IMR-90 (cell line): ENCODE measurements around the gene KLHL2. TPM values are rescaled to one million over a fixed set of nuclear protein-coding genes. Genes with fewer than 3 reads are reported as not detected.

Experiments used
- ATAC-seq: fragments of 200-7000 bp; cut with Tn5 transposase; 2 replicates; pipeline ENCODE4 v1.9.1; 2020; ENCODE audit warnings: low read depth, mild to moderate bottlenecking, moderate library complexity
- BruUV-seq: library from RNA; stranded (reverse); fragments of 400-500 nt; replicated peaks from 2 replicates; lab custom pipeline; 2021; lab: Mats Ljungman, UMichigan
- CTCF ChIA-PET: fragments of 300-600 bp; formaldehyde crosslinking; extraction: SDS; loops from one replicate; lab custom pipeline; 2021; ENCODE audit warnings: antibody characterized with exemption; lab: Yijun Ruan, JAX
- POLR2A ChIA-PET: fragments of 300-600 bp; sonication (Branson Sonifier 250); formaldehyde crosslinking; loops from one replicate; lab custom pipeline; 2022; ENCODE audit warnings: antibody characterized with exemption; ENCODE audit not compliant: unreplicated experiment; lab: Charles Lee
- DNase-seq: peaks from one replicate; pipeline ENCODE4 v3.0.0; 2013
- H2AFZ ChIP-seq: replicated peaks from 2 replicates; pipeline ENCODE3; 2013; ENCODE audit warnings: low read length, mild to moderate bottlenecking; ENCODE audit not compliant: poor library complexity
- H2AK5ac ChIP-seq: 2 replicates; pipeline ENCODE4 v1.6.1; 2013; ENCODE audit warnings: low read depth, low read length, inconsistent platforms
- H2AK9ac ChIP-seq: replicated peaks from 2 replicates; pipeline ENCODE3; 2013; ENCODE audit warnings: mild to moderate bottlenecking, low read depth, low read length, moderate library complexity; ENCODE audit not compliant: poor library complexity
- H2BK120ac ChIP-seq: 2 replicates; pipeline ENCODE4 v1.6.1; 2013; ENCODE audit warnings: low read depth, low read length, inconsistent platforms
- H2BK15ac ChIP-seq: 3 replicates; pipeline ENCODE4 v1.6.1; 2013; ENCODE audit warnings: low read depth, low read length, inconsistent platforms
- H2BK20ac ChIP-seq: 2 replicates; pipeline ENCODE4 v1.6.1; 2013; ENCODE audit warnings: low read depth, mild to moderate bottlenecking, inconsistent platforms, low read length, moderate library complexity
- H2BK5ac ChIP-seq: 2 replicates; pipeline ENCODE4 v1.6.1; 2013; ENCODE audit warnings: mild to moderate bottlenecking, low read depth, low read length, inconsistent platforms; ENCODE audit not compliant: poor library complexity, severe bottlenecking
- H3K14ac ChIP-seq: replicated peaks from 2 replicates; pipeline ENCODE4 v1.6.1; 2013; ENCODE audit warnings: low read depth, low read length, inconsistent platforms
- H3K18ac ChIP-seq: 2 replicates; pipeline ENCODE4 v1.6.1; 2013; ENCODE audit warnings: low read depth, low read length, control low read depth
- H3K23ac ChIP-seq: 2 replicates; pipeline ENCODE4 v1.6.1; 2013; ENCODE audit warnings: low read depth, low read length, inconsistent platforms
- H3K27ac ChIP-seq: 2 replicates; pipeline ENCODE4 v1.5.1; 2013; ENCODE audit warnings: mild to moderate bottlenecking, control low read depth, low read length; ENCODE audit not compliant: insufficient read depth
- H3K27me3 ChIP-seq: 2 replicates; pipeline ENCODE4 v1.6.1; 2013; ENCODE audit warnings: low read length; ENCODE audit not compliant: control insufficient read depth, insufficient read depth
- H3K36me3 ChIP-seq: 2 replicates; pipeline ENCODE4 v1.6.1; 2013; ENCODE audit warnings: low read length, mixed read lengths; ENCODE audit not compliant: control insufficient read depth, insufficient read depth
- H3K4ac ChIP-seq: 2 replicates; pipeline ENCODE4 v1.6.1; 2013; ENCODE audit warnings: low read depth, low read length, inconsistent platforms
- H3K4me1 ChIP-seq: 2 replicates; pipeline ENCODE4 v1.6.1; 2013; ENCODE audit warnings: low read length, mixed read lengths; ENCODE audit not compliant: control insufficient read depth, insufficient read depth
- H3K4me2 ChIP-seq: 2 replicates; pipeline ENCODE4 v1.6.1; 2013; ENCODE audit warnings: low read depth, mild to moderate bottlenecking, control low read depth, low read length, moderate library complexity
- H3K4me3 ChIP-seq: 2 replicates; pipeline ENCODE4 v1.5.1; 2013; ENCODE audit warnings: low read depth, mild to moderate bottlenecking, control low read depth, low read length, moderate library complexity; ENCODE audit not compliant: insufficient read depth
- H3K56ac ChIP-seq: 2 replicates; pipeline ENCODE4 v1.6.1; 2013; ENCODE audit warnings: low read length, inconsistent platforms; ENCODE audit not compliant: insufficient read depth; ENCODE audit errors: extremely low read depth
- H3K79me1 ChIP-seq, 2 experiments: 2 replicates each; pipeline ENCODE4 v1.6.1; 2013; ENCODE audit warnings: low read length in 2 of 2, inconsistent platforms in 1 of 2, low read depth in 1 of 2
- H3K9ac ChIP-seq: 2 replicates; pipeline ENCODE4 v1.6.1; 2013; ENCODE audit warnings: low read depth, low read length, control low read depth
- H3K9me1 ChIP-seq: 2 replicates; pipeline ENCODE4 v1.6.1; 2013; ENCODE audit warnings: low read length, inconsistent platforms; ENCODE audit not compliant: insufficient read depth
- H3K9me3 ChIP-seq: 2 replicates; pipeline ENCODE4 v1.6.1; 2013; ENCODE audit warnings: low read length; ENCODE audit not compliant: control insufficient read depth, insufficient read depth
- H4K20me1 ChIP-seq: 2 replicates; pipeline ENCODE4 v1.6.1; 2013; ENCODE audit warnings: low read length, inconsistent platforms; ENCODE audit not compliant: insufficient read depth
- H4K5ac ChIP-seq: 2 replicates; pipeline ENCODE4 v1.6.1; 2013; ENCODE audit warnings: mild to moderate bottlenecking, low read depth, low read length, control low read depth
- H4K8ac ChIP-seq, 2 experiments: 2 replicates each; pipeline ENCODE4 v1.6.1; 2013; ENCODE audit warnings: low read depth in 2 of 2, low read length in 2 of 2, control low read depth in 1 of 2, inconsistent platforms in 1 of 2
- H4K91ac ChIP-seq: 2 replicates; pipeline ENCODE4 v1.6.1; 2013; ENCODE audit warnings: low read depth, low read length, inconsistent platforms; ENCODE audit not compliant: insufficient read depth
- BHLHE40 ChIP-seq: fragments of 150-350 bp; IDR thresholded peaks from 2 replicates; pipeline ENCODE4 v1.6.1; 2016; ENCODE audit warnings: mild to moderate bottlenecking, low read depth, low read length
- MAZ ChIP-seq: IDR thresholded peaks from 2 replicates; pipeline ENCODE4 v1.6.1; 2012; ENCODE audit warnings: low read depth, mild to moderate bottlenecking, low read length, improper control_type of control experiment, moderate library complexity, borderline replicate concordance
- MXI1 ChIP-seq: IDR thresholded peaks from 2 replicates; pipeline ENCODE4 v1.6.1; 2012; ENCODE audit warnings: low read depth, mild to moderate bottlenecking, low read length, moderate library complexity, borderline replicate concordance
- RAD21 ChIP-seq: IDR thresholded peaks from 2 replicates; pipeline ENCODE4 v1.6.1; 2012; ENCODE audit warnings: low read length, improper control_type of control experiment
- RCOR1 ChIP-seq: IDR thresholded peaks from 2 replicates; pipeline ENCODE4 v1.6.1; 2012; ENCODE audit warnings: mild to moderate bottlenecking, low read length, improper control_type of control experiment; ENCODE audit not compliant: insufficient replicate concordance
- RFX5 ChIP-seq: IDR thresholded peaks from 2 replicates; pipeline ENCODE4 v1.8.0; 2012; ENCODE audit warnings: low read depth, mild to moderate bottlenecking, low read length, moderate library complexity
- USF2 ChIP-seq: fragments of 150-350 bp; IDR thresholded peaks from 2 replicates; pipeline ENCODE4 v1.6.1; 2017; ENCODE audit warnings: mild to moderate bottlenecking, antibody characterized with exemption, low read length, low read depth
- WGBS, 2 experiments: methylation state at CpG; one replicate each; pipeline versions ENCODE4 v1.1.5 to v1.1.7; 2013; ENCODE audit warnings: missing lambda C conversion rate in 2 of 2; ENCODE audit not compliant: insufficient read length in 1 of 2; ENCODE audit errors: extremely low coverage in 2 of 2; 5-methylcytosine and 5-hydroxymethylcytosine counted together
- dilution Hi-C: fragments of 300-500 bp; cut with HindIII; formaldehyde crosslinking; loops from one replicate; pipeline ENCODE4 v1.14.3; 2018; ENCODE audit warnings: low sequenced_read_pairs; ENCODE audit not compliant: unreplicated experiment
- in situ Hi-C: fragments of 300-500 bp; cut with MboI; formaldehyde crosslinking; loops from 3 replicates; pipeline ENCODE4 v1.14.3; 2019; ENCODE audit warnings: low sequenced_read_pairs, inconsistent platforms, mixed read lengths
- intact Hi-C: fragments of 100-400 bp; cut with micrococcal nuclease; formaldehyde crosslinking; loops from 2 replicates; pipeline ENCODE4 v1.10.0; 2022
- polyA plus RNA-seq, 3 experiments: library from polyadenylated mRNA; depleted of rRNA; stranded (reverse); fragments of >200 nt; gene quantifications; 2 replicates each; pipeline ENCODE4 v1.2.3, GENCODE V29; 2012; ENCODE audit warnings: low replicate concordance in 1 of 3
- total RNA-seq: library from RNA; depleted of rRNA; stranded (reverse); fragments of >200 nt; gene quantifications from 2 replicates; pipeline ENCODE4 v1.2.3, GENCODE V29; 2012

The KLHL2 gene
- total and polyA plus RNA-seq, 2 of the 4 experiments (the other 2 are of a cell fraction): 11.0 to 12.4 TPM

- Histone ChIP-seq H3K18ac (no peak overlapping the region), H2AK9ac (no peak overlapping the region), H2BK5ac (no peak overlapping the region), H3K56ac (no peak overlapping the region), H3K36me3 (peaks cover 4% of the 10 kb centered on the region; the same call in 1 of the 2 replicates), H3K14ac (no peak overlapping the region), H4K8ac (no peak overlapping the region), H4K5ac (no peak overlapping the region), H2AFZ (no peak overlapping the region), H2BK120ac (no peak overlapping the region), H3K4me1 (peaks cover 4% of the 10 kb centered on the region), H3K4me2 (no peak overlapping the region), H2AK5ac (no peak overlapping the region), H3K27me3 (no peaks in the 10 kb centered on the region), H4K91ac (no peak overlapping the region), H3K9me3 (no peaks in the 10 kb centered on the region), H3K4me3 (no peak overlapping the region), H3K4ac (no peak overlapping the region), H3K9me1 (peaks cover 2% of the 10 kb centered on the region; the same call in 1 of the 2 replicates), H2BK20ac (no peak overlapping the region), H3K79me1 (peaks cover 4% of the 10 kb centered on the region in 2 experiments; a peak in 2 of 4 replicates), H3K23ac (no peak overlapping the region), H3K9ac (no peak overlapping the region), H3K27ac (no peak overlapping the region), H4K20me1 (no peaks in the 10 kb centered on the region; the same call in 1 of the 2 replicates), H2BK15ac (no peak overlapping the region)
- no peak for ATAC-seq
- intact Hi-C loops: no loop called here
- DNase-seq: no peak
- WGBS, 2 experiments: no CpG with 5 or more reads among the region's 6 CpGs
- BruUV-seq: no TSS peak
- dilution Hi-C loops: no loop called here
- ChIA-PET CTCF (interaction anchor here (0.6 kb wide), 1 partner anchor 1546 kb away, joined by 3 read pairs; no protein-coding TSS in a partner anchor), POLR2A (no interaction called here)
- TF ChIP-seq MXI1 (no peak), BHLHE40 (no peak), RFX5 (no peak), MAZ (no peak), RCOR1 (no peak), USF2 (no peak), RAD21 (no peak)
- in situ Hi-C loops: no loop called here
Measured at GRCh38 chr4:165293061-165293460, 85.7 kb downstream of the KLHL2 start.
